Stomach smooth muscle (tissue), 2 donors: ENCODE data around the gene RHBDL1.

Experiments used
- H3K27ac ChIP-seq: one replicate; pipeline ENCODE4 v1.7.0; 2013; ENCODE audit warnings: mild to moderate bottlenecking, low read length, inconsistent platforms
- H3K27me3 ChIP-seq, 2 donors: one replicate each; pipeline ENCODE4 v1.7.0; 2013; ENCODE audit warnings: low read length in 2 of 2; ENCODE audit not compliant: insufficient read depth in 2 of 2, control insufficient read depth in 1 of 2
- H3K36me3 ChIP-seq, 2 donors: one replicate each; pipeline ENCODE4 v1.7.0; 2013; ENCODE audit warnings: low read length in 2 of 2; ENCODE audit not compliant: control insufficient read depth in 2 of 2, insufficient read depth in 2 of 2
- H3K4me1 ChIP-seq: one replicate; pipeline ENCODE4 v1.7.0; 2013; ENCODE audit warnings: low read length; ENCODE audit not compliant: control insufficient read depth, insufficient read depth
- H3K4me3 ChIP-seq, 2 donors: one replicate each; pipeline ENCODE4 v1.7.0; 2013; ENCODE audit warnings: low read length in 2 of 2
- H3K9ac ChIP-seq, 2 donors: one replicate each; pipeline ENCODE4 v1.7.0; 2013; ENCODE audit warnings: low read length in 2 of 2, mild to moderate bottlenecking in 1 of 2
- H3K9me3 ChIP-seq, 2 donors: one replicate each; pipeline ENCODE4 v1.7.0; 2013; ENCODE audit warnings: low read length in 2 of 2; ENCODE audit not compliant: control insufficient read depth in 2 of 2
- donor health status: healthy.
- donor health status: Pancreatic carcinoma.

RHBDL1 gene

GRCh38 chr16:660459-661183, 14.8 kb upstream of the RHBDL1 start:
- Histone ChIP-seq H3K4me1 (peaks cover 19% of the 10 kb centered on the region), H3K27me3 (no peaks in the 10 kb centered on the region), H3K9me3 (no peaks in the 10 kb centered on the region), H3K27ac (peak overlapping the region; percentile 62), H3K4me3 (peak overlapping the region in 1 of 2 donors; percentile 69), H3K9ac (peak overlapping the region; percentile 51 to 55), H3K36me3 (peaks cover 0 to 3% of the 10 kb centered on the region in 2 donors)

- Histone ChIP-seq H3K9me3 (no peaks in the 10 kb centered on the region), H3K27ac (peak overlapping the region; percentile 37), H3K4me3 (peak overlapping the region in 1 of 2 donors; percentile 62), H3K4me1 (peaks cover 19% of the 10 kb centered on the region), H3K9ac (peak overlapping the region; percentile 45 to 55), H3K36me3 (peaks cover 0 to 3% of the 10 kb centered on the region in 2 donors), H3K27me3 (no peaks in the 10 kb centered on the region)
Observed at GRCh38 chr16:661184-661821, 14.2 kb upstream of the RHBDL1 start.

- Histone ChIP-seq H3K36me3 (peaks cover 0 to 3% of the 10 kb centered on the region in 2 donors), H3K27ac (no peak overlapping the region), H3K9me3 (no peaks in the 10 kb centered on the region), H3K4me1 (peaks cover 21% of the 10 kb centered on the region), H3K9ac (no peak overlapping the region), H3K27me3 (no peaks in the 10 kb centered on the region), H3K4me3 (no peak overlapping the region)
Observed at GRCh38 chr16:662095-662494, 13.4 kb upstream of the RHBDL1 start.

GRCh38 chr16:662597-662996, 12.9 kb upstream of the RHBDL1 start:
- Histone ChIP-seq H3K36me3 (peaks cover 0 to 3% of the 10 kb centered on the region in 2 donors), H3K4me3 (no peak overlapping the region), H3K9me3 (no peaks in the 10 kb centered on the region), H3K27me3 (no peaks in the 10 kb centered on the region), H3K9ac (no peak overlapping the region), H3K4me1 (peaks cover 26% of the 10 kb centered on the region), H3K27ac (no peak overlapping the region)

- Histone ChIP-seq H3K4me1 (peaks cover 21% of the 10 kb centered on the region), H3K9me3 (no peaks in the 10 kb centered on the region), H3K27me3 (no peaks in the 10 kb centered on the region), H3K36me3 (peaks cover 6 to 11% of the 10 kb centered on the region in 2 donors), H3K27ac (no peak overlapping the region), H3K9ac (no peak overlapping the region), H3K4me3 (no peak overlapping the region)
Observed at GRCh38 chr16:666572-666971, 8.9 kb upstream of the RHBDL1 start.

- Histone ChIP-seq H3K4me1 (peaks cover 20% of the 10 kb centered on the region), H3K4me3 (peak overlapping the region in 1 of 2 donors; percentile 82), H3K36me3 (peaks cover 6 to 16% of the 10 kb centered on the region in 2 donors), H3K27ac (peak overlapping the region; percentile 66), H3K9me3 (no peaks in the 10 kb centered on the region), H3K9ac (peak overlapping the region; percentile 72 to 93), H3K27me3 (no peaks in the 10 kb centered on the region)
Observed at GRCh38 chr16:667113-667779, 8.2 kb upstream of the RHBDL1 start.

- no peaks in the 10 kb centered on the region for H3K27me3 ChIP-seq
- peaks cover 20% of the 10 kb centered on the region for H3K4me1 ChIP-seq
- H3K9me3 ChIP-seq = no peaks in the 10 kb centered on the region
Observed at GRCh38 chr16:667780-668518, 7.5 kb upstream of the RHBDL1 start, which contains the start of gene RHOT2. TSS of gene RHOT2 (plus strand) at chr16:668132. CDS start at chr16:668200, 68 bp downstream.

GRCh38 chr16:668519-669171, 6.8 kb upstream of the RHBDL1 start:
- H3K27me3 ChIP-seq = no peaks in the 10 kb centered on the region
- peak overlapping the region; percentile 75 to 93 for H3K9ac ChIP-seq
- H3K36me3 ChIP-seq = peaks cover 13 to 20% of the 10 kb centered on the region in 2 donors
- H3K9me3 ChIP-seq = no peaks in the 10 kb centered on the region
- peak overlapping the region; percentile 58 to 82 for H3K4me3 ChIP-seq
- peaks cover 20% of the 10 kb centered on the region for H3K4me1 ChIP-seq
- H3K27ac ChIP-seq = peak overlapping the region; percentile 66

More at GRCh38 chr16:667780-668518, 7.5 kb upstream of the RHBDL1 start, which contains the start of gene RHOT2:
- peak within 1 kb of the TSS; percentile 75 to 93 for H3K9ac ChIP-seq
- peak within 1 kb of the TSS; percentile 58 to 82 for H3K4me3 ChIP-seq
- H3K36me3 ChIP-seq = peaks cover 12 to 20% of the 10 kb centered on the region in 2 donors
- peak within 1 kb of the TSS; percentile 66 for H3K27ac ChIP-seq

GRCh38 chr16:669666-670065, 5.8 kb upstream of the RHBDL1 start:
- Histone ChIP-seq H3K4me1 (peaks cover 20% of the 10 kb centered on the region), H3K36me3 (peaks cover 13 to 20% of the 10 kb centered on the region in 2 donors), H3K9me3 (no peaks in the 10 kb centered on the region), H3K27ac (no peak overlapping the region), H3K4me3 (peak overlapping the region in 1 of 2 donors; percentile 82), H3K27me3 (no peaks in the 10 kb centered on the region), H3K9ac (no peak overlapping the region)
